ENCODE measurements around the gene SVOP. TPM values are rescaled to one million over a fixed set of nuclear protein-coding genes. Genes with fewer than 3 reads are reported as not detected.

SVOP gene
- total and polyA plus RNA-seq, 2 of the 8 experiments (the other 6 are each of a cell fraction or from before 2014, with no cell fraction given): 0.06 TPM; not detected in 1

DNA sequence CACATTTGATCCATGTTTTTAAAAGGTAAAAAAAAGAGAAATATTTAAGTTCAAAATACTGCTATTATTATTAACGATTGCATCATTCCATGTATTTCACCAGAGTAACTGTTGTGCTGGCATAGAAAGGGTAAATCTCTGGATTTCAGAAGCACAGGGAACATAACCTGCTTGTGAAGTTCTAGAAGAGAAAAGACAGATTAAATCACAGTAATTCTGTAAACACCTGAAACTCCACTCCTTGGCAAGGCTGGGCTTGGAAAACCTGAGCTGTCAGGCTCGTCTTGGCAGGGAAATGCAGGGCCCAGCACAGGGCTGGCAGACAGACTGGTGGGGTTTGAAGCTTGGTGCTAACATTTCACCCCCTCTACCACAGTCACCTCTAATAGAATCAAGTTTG lies 35.1 kb downstream of the SVOP start:
- H2BK15ac ChIP-seq (ENCODE audit: low read length): no peak overlapping the region
- H4K20me1 ChIP-seq (replicated peaks in 1 of 2; ENCODE audit: control insufficient read depth in 1 of 2, insufficient read depth in 2 of 2, low read length in 2 of 2): peaks cover 0 to 5% of the 10 kb centered on the region in 2 experiments
- peak overlapping the region; percentile 70 for H3K14ac ChIP-seq (ENCODE audit: insufficient read length)
- CTCF ChIA-PET (ENCODE audit: partially characterized antibody): interaction anchor here (0.5 to 1.1 kb wide), 2 partner anchors 32 to 67 kb away, joined by 4 to 5 read pairs; no protein-coding TSS in a partner anchor
- H3K36me3 ChIP-seq (ENCODE audit: control insufficient read depth in 2 of 4, insufficient read depth in 4 of 4, low read length in 3 of 4): no peaks in the 10 kb centered on the region
- POLR2A ChIA-PET (ENCODE audit: partially characterized antibody): no interaction called here
- H4K91ac ChIP-seq (replicated peaks; ENCODE audit: insufficient read length, low read length): no peak overlapping the region
- no peak overlapping the region for H4K5ac ChIP-seq (ENCODE audit: insufficient read length, low read depth, low read length)
- no peak overlapping the region for H4K8ac ChIP-seq (ENCODE audit: extremely low read depth, insufficient read depth, low read length)
- no peak overlapping the region for H3K18ac ChIP-seq (ENCODE audit: extremely low read depth, low read length)
- H3K4me3 ChIP-seq (ENCODE audit: extremely low read depth in 1 of 4, insufficient read depth in 2 of 4, low read depth in 3 of 4, low read length in 4 of 4): no peak overlapping the region
- H3K23me2 ChIP-seq (ENCODE audit: low read depth, low read length): peaks cover 17% of the 10 kb centered on the region; the same call in 1 of the 2 replicates
- no peak overlapping the region for H2BK5ac ChIP-seq (ENCODE audit: low read depth, low read length)
- no peak for DNase-seq (ENCODE audit: low read depth in 1 of 2, low spot score in 2 of 2)
- no peak for TF ChIP-seq TAF7 (optimal IDR thresholded peaks at IDR 0.05; ENCODE audit: borderline replicate concordance, low read depth, low read length)
- TF ChIP-seq GABPA (IDR thresholded peaks at IDR 0.05; ENCODE audit: borderline replicate concordance, insufficient read depth, low read length): no peak
- TF ChIP-seq EZH2 (IDR thresholded peaks at IDR 0.05; ENCODE audit: low read depth, low read length, severe bottlenecking): no peak
- TF ChIP-seq HDAC2 (IDR thresholded peaks at IDR 0.05; ENCODE audit: borderline replicate concordance in 1 of 2, low read depth in 2 of 2, low read length in 2 of 2): no peak
- TF ChIP-seq CTBP2 (IDR thresholded peaks at IDR 0.05; ENCODE audit: borderline replicate concordance, insufficient read depth, insufficient read length, low read length): no peak
- no peak for TF ChIP-seq FOSL1 (IDR thresholded peaks at IDR 0.05; ENCODE audit: insufficient read depth, low read depth, low read length)
- no peak for TF ChIP-seq GTF2F1 (IDR thresholded peaks at IDR 0.05; ENCODE audit: borderline replicate concordance, low read depth, low read length)
- no peak for TF ChIP-seq POU5F1 (IDR thresholded peaks at IDR 0.05; ENCODE audit: low read depth, low read length)
- H3K27me3 ChIP-seq (replicated peaks in 1 of 4; ENCODE audit: control insufficient read depth in 3 of 4, extremely low read depth in 1 of 4, insufficient read depth in 3 of 4, low read length in 3 of 4): no peaks in the 10 kb centered on the region
- no peak overlapping the region for H3K4me2 ChIP-seq (ENCODE audit: insufficient read depth in 1 of 2, low read depth in 2 of 2, low read length in 2 of 2)
- no peak overlapping the region for H3K9ac ChIP-seq (replicated peaks in 1 of 4; ENCODE audit: extremely low read depth in 1 of 4, low read depth in 3 of 4, low read length in 3 of 4)
- no peaks in the 10 kb centered on the region for H3K79me1 ChIP-seq (ENCODE audit: low read depth, low read length)
- no peak overlapping the region for H2AK5ac ChIP-seq (ENCODE audit: low read depth, low read length)
- H2BK120ac ChIP-seq (replicated peaks; ENCODE audit: low read depth, low read length): no peak overlapping the region
- no peaks in the 10 kb centered on the region for H3K4me1 ChIP-seq (replicated peaks in 1 of 4; ENCODE audit: control insufficient read depth in 3 of 4, insufficient read depth in 4 of 4, low read length in 3 of 4)
- H3K79me2 ChIP-seq (ENCODE audit: control insufficient read depth in 1 of 2, insufficient read depth in 2 of 2, low read length in 2 of 2): no peaks in the 10 kb centered on the region
- H3K27ac ChIP-seq (ENCODE audit: low read depth, low read length): no peak overlapping the region
- WGBS, 2 experiments (ENCODE audit: extremely low coverage in 1 of 2, insufficient coverage in 1 of 2, insufficient read length in 1 of 2, insufficient replicate concordance in 2 of 2, low coverage in 1 of 2, low lambda C conversion rate in 2 of 2, missing lambda C conversion rate in 1 of 2): 91% methylated on average over 2 of the region's 2 CpGs; no CpG with 5 or more reads in 1 of the 2 experiments
- peaks cover 0 to 18% of the 10 kb centered on the region in 2 experiments; a peak in 1 of 4 replicates for H3K9me3 ChIP-seq (ENCODE audit: insufficient read depth in 2 of 2, low read depth in 1 of 2, low read length in 1 of 2)
- FAIRE-seq: no peak
- H2BK12ac ChIP-seq (ENCODE audit: low read depth, low read length): no peak overlapping the region
- no peak overlapping the region for H3K4ac ChIP-seq (replicated peaks; ENCODE audit: insufficient read length, low read depth, low read length)
- H3K23ac ChIP-seq (ENCODE audit: insufficient read length): no peak overlapping the region
- no peak overlapping the region for H2BK20ac ChIP-seq (ENCODE audit: low read length)
- H2AFZ ChIP-seq (ENCODE audit: low read length): no peak overlapping the region; the same call in 1 of the 2 replicates
- H3K56ac ChIP-seq (replicated peaks; ENCODE audit: insufficient read length, low read depth, low read length): no peak overlapping the region
